NCI-H82 (cell line): ENCODE measurements around the gene CABP1.
A peak's percentile ranks its signal among the peaks of the same experiment; 100 is the strongest.

Experiments
- DNase-seq: peaks from one replicate; lab custom pipeline; 2025; lab: John Stamatoyannopoulos, UW

CABP1 gene

DNA sequence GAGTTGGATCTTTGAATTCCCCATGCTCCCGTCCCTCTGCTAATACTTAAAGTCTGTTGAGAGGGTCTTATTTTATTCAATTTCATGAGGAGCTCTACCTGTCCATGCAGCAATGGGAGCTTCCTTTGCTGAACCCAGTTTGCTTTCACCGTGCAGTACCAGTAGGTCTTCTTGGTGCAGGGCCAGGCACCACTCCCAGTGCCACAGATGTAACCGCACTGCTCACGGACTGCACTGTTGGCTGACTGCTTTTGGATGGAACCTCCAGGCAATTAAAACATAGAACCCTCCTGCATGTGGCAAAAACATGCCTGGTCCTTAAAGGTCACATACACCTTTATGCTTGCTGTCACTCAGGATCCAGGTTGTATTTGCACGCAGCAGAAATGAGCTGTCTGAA is 9.3 kb upstream of the CABP1 start:
- no peak for DNase-seq

DNA sequence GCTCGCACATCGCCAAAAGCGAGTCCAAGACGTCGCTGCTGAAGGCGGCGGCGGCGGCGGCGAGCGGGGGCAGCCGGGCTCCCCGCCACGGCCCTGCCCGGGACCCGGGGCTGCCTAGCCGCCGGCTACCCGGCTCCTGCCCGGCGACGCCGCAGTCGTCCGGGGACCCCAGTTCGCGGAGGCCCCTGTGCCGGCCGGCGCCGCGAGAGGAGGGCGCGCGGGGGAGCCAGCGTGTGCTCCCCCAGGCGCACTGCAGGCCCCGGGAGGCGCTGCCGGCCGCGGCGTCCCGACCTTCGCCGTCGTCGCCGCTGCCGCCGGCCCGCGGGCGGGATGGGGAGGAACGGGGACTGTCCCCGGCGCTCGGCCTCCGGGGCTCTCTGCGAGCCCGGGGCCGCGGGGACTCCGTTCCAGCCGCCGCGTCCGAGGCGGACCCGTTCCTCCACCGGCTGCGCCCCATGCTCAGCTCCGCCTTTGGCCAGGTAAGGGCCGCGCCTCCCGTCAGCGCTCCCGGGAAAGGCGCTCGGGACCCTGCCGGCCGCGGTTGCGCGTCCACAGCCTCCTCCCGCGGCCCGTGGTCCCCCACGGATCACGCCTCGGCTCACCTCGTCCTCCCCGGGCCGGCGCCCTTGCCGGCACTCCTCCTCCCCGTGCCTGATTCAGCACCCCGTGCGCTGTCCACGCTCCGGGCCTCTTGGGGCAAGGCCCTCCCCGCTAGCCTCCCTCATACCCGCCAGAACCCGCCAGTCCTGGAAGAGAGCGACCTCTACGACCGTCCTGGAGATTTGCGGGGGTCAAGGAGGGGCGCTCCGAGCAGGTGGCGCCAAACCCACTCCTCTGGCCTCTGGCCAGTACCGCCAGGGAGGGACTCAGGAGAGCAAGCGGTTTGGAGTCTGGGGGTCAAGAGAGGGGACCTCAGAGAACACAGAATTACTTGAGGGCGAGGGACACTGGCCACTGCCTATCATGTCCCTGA is 721 bp downstream of the CABP1 start:
- DNase-seq, result peak; percentile 27

DNA sequence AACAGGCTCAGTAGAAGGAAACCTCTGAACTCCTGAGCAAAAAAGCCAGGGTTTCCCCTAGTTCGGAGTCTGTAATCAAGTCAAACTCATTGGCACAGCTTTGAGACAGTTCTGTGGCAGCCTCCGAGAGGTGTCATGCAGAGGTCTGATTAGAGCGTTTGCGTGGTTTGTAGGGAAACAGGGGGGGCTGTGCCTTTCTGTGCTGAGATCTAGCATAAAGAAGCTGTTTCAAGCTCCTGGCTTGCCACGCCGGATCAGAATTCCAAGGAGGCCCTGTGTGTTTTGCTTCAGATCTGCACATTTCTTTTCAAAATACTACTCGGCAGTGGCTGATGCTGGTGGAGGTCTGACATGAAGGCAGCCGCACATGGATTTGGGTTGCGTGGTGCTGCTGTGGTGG is 1.7 kb downstream of the CABP1 start:
- DNase-seq, result no peak

DNA sequence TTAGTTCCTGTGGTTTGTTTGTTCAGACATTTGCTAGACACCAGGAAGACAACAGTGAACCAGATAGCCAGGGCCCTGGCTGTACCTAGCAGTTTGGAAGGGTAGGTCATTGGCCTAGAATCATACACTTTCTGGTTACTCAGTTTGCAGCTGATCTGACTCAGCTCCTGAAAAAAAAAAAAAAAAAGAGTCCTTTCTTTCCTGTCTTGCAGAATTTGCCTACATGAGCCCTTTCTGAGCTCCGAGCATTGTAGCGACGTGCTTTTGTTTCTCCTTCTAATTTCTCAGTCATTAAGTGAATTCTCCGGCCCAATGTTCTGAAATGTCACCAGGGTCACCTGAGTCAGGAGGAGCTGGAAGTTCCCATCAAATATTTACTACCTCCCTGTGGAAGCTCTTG is 2.4 kb downstream of the CABP1 start:
- DNase-seq, result no peak

DNA sequence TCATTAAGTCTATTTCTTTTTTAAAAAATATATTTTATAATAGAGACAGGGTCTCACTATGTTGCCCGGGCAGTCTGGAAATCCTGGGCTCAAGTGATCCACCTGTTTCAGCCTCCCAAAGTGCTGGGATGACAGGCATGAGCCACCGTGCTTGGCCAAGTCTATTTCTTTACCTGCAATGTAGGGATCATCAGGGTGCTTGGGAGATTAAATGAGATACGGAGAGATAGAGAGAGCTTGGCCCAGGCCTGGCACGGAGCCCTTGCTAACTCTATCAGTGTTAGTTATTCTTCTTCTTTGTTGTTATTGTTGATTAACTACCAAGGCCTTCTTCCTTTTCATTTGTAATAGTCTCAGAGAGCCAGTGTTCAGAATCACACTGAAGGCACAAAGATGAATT is 3.1 kb downstream of the CABP1 start:
- no peak for DNase-seq

DNA sequence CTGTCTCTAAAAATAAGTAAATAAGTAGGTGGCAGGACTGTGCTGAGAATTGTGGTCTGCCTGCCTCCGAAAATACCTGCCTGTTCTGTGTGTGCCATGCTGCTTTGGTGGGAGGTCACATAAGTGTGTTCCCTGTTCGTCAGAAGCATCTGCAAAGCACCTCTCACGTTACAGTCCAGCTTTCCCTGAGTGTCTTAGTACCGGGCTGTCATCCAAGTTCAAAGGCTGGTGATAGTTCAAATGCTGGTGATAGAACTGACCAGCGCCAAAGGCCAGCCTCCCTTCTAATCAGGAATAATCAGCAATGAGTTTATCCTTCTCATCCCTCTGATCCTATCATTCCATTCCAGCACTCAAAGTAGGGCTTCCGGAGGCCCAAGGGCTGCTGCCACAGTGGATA is 5.6 kb downstream of the CABP1 start:
- no peak for DNase-seq

DNA sequence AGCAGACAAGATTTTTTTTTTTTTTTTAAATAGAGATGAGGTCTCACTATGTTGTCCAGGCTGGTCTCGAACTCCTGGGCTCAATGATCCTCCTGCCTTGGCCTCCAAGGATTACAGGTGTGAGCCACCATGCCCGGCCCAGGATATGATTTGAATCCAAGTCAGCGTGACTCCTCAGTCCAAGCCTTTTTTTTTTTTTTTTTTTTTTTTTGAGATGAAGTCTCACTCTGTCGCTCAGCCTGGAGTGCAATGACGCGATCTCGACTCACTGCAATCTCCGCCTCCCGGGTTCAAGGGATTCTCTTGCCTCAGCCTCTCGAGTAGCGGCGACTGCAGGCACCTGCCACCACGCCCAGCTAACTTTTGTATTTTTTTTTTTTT is 6.9 kb downstream of the CABP1 start:
- DNase-seq, result no peak

DNA sequence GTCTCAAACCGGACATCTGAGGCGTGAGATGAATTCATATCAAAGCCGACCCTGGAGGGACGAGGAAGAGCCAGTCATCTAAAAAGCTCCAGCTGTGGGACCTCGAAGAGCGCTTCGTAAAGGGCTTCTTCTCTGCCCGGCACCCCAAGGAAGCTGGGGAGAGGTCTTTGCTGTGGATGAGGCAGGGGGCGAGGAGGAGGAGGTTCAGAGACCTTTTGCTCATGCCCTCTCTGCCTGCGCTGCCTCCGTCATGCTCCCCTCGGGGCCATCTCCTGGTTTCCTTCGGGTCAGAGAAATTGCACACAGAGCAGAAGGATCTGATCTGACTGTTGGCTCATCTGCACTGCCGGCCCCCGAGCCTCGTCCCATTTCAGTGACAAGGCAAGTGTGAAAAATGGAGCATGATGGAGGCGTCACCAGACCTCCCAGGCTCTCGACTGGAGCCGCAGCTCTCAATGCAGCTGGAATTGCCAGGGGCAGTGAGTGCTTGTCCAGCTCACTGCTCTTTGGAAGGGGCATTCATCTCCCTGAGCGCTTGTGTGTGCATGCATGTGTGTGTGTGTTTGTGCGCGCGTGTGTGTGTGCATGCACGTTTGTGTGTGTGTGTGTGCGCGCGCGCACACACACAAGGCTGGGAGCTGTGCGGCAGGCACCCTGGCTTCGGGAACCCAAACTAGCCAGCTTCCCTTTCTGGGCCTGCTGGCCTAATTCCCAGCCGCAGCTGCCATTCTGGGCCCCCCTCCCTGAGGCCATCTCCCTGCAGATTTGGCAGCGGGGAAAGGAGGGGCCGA is 9.2 kb downstream of the CABP1 start:
- DNase-seq, result peak; percentile 94

DNA sequence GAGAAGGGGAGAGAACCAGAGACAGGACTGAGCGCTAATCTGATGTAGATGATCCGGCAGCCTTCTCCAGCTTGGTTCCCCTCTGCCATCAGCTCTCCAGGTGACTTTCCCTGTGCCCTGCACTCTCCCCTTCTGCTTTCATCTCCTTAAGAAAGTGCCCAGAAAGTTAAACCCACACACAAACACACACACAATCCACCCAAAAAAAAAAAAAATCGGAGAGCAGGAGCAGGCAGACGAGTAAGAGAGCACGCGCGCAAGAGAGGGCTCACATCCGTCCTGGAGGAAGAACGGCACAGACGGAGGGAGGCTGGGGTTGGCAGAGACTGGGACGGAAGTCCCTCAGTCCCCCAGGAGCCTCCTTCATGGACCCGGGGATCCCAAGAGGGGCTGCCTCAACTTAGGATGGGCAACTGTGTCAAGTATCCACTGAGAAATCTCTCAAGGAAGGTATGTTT is 9.8 kb downstream of the CABP1 start:
- DNase-seq, result peak; percentile 46

DNA sequence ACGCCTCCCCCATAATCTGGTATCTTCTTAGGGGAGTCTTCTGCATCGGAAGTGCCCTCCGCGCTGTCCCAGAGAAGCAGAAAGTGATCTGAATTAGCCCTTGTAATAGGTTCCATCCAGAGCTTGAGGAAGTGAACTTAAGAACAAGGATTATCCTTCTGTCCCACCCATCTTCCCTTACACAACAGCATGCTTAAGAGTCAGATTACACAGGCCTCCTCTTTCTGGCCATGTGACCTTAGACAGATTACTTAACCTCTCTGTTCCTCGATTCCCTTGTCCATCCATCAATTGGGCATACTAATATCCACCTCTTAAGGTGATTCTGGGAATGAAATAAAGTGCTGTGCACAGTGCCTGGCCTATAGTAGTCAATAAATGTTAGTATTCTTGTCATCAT is 11.4 kb downstream of the CABP1 start:
- DNase-seq, result peak; percentile 85

DNA sequence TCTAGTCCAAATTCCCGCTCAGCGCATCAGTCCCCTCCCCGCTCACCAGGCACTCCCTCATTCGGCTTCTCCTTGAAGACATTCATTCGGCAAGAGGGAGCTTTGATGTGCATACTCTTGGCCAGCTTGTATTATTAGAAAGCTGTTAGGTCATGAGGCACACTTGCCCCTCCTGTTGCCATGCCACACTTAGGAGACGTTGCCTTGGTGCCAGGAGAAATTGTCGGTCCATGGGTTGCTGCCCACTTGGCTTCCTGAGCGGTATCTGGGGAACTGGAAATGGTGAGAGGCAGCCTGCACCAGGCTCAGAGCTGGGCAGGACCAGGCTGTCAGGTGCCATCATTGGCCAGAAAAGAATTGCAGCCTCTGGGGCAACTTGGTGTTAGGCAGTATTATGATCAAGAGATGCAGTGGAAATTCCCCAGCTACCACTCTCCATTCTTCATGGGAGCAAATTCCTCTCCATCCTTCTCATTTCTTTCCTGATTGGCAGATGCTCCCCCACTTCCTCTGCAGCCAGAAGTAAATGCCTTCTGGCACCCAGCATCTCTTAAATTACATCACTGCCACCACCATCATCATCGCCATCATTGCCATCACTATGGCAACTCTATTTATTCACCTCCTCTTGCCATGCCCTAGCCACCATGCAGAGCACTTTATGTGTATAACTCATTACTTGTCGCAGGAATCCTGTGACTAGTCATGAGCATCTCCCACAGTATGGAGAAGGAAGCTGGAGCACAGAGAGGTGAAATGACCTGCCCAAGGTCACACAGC is 12.4 kb downstream of the CABP1 start:
- DNase-seq, result no peak

DNA sequence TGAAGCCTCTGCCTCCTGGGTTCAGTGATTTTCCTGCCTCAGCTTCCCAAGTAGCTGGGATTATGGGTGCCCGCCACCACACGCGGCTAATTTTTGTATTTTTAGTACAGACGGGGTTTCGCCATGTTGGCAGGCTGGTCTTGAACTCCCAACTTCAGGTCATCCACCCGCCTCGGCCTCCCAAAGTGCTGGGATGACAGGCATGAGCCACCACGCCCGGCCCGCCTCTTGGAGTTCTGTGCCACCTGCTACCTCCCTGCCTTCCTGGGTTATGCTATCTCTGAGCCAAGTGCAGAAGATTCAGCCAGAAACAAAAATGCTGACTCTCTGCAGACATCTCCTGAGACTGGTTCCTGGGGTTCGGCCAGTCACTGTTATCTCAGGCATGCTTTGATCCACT is 13.2 kb downstream of the CABP1 start:
- no peak for DNase-seq

DNA sequence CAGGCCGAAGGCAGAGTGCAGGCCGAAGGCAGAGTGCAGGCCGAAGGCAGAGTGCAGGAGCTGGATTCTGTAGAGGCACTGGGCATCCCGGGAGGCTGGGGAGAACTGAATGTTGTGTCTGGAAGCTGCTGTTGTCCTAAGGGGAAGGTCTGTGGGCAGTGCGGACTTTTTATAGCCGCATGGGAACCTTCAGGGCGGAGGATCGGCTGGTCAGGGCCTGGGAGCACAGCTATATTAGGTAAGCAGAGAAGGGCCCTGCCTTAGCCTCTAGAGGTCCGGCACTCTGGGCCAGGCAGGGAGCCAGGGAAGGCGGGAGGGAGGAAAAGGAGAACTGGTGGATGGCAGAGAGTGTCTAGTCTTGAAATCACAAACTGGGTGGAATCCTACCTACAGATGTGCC is 14.2 kb downstream of the CABP1 start:
- DNase-seq, result no peak

DNA sequence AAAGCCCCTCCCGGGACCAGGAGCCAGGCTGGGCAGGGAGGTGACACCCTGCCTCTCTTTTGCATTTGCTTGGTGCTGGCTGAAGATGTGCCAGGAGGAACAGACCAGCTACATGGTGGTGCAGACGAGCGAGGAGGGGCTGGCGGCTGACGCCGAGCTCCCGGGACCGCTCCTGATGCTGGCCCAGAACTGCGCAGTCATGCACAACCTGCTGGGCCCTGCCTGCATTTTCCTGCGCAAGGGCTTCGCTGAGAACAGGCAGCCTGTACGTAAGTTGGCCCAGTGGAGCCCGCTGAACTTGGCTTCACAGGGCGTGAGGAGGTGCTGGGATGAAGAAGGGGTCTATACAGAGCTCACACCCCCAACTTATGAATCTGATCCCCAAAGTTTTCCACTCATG is 15.6 kb downstream of the CABP1 start:
- DNase-seq, result no peak

DNA sequence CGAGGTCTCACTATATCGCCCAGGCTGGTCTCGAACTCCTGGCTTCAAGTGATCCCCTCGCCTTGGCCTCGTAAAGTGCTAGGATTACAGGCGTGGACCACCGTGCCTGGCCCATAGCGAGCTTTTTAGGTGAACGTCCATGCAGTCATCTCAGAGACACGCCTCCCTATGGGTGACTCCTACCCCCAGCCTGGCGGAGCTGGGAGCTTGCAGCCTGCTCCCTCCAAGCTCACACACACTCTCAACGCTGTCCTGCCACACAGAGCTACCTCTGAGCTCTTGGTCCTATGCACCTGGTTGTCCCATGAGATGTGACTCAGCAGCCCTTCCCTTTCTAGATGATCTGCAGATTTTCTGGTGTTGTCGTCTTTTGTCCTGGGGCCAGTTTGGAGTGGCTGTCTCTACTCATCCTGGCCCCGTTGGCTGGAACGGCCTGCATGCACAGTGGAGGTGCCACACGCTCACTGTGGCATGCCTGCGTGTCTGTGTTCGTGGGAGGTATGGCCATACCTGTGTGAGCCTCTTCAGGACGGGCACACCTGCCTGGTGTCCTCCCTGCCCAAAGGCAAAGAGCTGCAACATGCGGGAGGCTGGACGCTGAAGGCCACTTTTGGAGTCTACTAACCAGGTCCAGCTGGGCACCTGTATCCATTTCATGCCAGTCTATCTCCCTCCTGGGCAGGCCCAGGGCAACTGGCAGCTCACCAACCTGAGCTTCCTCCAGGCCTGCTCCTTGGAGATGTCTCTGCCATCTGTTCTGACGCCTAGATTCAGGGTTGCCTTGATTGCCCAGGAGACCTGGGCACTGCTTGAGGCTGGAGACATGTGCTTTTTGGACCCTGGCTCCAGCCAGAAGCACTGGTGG is 18.1 kb downstream of the CABP1 start:
- no peak for DNase-seq

DNA sequence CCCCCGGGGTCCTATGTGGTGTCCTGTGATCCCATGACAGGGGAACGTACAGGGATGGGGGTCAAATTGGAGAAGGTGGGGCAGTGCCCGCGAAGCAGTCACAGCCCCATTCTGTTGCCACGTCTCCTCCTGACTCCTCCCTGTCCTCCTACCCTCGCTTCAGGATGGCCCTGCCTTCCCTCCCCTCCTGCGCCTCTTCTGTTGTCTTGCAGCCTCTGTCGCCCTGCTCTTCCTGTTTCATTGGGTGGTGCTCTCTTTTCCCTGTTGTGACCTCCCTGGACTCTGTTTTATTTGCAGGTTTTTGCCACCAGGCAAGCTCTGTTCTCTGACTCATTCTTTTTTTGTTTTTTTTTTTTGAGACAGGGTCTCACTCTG is 18.7 kb downstream of the CABP1 start:
- DNase-seq, result no peak

DNA sequence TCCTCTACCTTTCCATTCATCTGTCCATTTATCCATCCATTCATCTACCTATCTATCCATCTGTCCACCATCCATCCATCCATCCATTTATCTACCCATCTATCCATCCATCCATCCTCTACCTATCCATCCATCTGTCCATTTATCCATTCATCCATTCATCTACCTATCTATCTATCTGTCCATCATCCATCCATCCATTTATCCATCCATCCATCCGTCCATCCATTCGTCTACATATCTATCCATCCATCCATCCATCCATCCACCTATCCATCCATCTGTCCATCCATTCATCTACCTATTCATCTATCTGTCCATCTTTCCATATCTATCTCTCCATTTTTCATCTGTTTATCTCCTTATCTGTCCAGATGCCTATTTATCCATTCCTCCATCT is 21.0 kb downstream of the CABP1 start:
- DNase-seq, result no peak

DNA sequence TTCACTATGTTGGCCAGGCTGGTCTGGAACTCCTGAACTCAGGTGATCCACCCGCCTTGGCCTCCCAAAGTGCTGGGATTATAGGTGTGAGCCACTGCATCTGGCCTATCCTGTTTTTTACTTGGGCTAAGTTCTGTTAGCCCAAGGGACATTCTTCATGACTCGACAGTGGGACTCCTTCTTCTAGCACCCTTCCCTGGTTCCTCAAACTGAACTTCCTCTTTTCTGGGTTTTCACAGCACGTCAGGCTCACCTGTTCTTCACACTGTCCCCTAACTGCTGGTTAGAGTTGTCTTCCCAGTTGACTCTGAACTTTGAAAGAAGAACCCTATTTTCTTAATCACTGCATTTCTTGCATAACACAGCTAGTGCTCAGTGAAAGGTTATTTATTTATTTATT is 22.5 kb downstream of the CABP1 start:
- DNase-seq, result no peak

DNA sequence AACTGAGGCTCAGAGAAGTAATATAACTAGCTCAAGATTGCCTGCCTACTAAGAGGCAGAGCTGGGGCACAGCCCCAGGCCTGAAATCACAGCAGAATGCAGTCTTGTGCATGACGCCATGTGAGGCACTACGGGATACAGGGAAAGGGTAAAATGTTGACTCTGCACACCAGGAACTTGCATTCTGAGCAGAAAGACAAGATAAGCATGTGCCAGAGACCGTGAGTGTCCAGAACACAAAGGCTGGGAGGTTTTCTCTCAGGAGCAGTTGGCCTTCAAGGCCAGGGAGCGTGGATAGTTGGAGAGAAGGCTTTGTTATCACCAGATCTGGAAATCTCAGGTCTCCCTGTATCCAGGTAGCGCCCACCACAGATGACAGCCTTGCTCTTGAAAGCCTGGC is 23.3 kb downstream of the CABP1 start:
- DNase-seq, result no peak

DNA sequence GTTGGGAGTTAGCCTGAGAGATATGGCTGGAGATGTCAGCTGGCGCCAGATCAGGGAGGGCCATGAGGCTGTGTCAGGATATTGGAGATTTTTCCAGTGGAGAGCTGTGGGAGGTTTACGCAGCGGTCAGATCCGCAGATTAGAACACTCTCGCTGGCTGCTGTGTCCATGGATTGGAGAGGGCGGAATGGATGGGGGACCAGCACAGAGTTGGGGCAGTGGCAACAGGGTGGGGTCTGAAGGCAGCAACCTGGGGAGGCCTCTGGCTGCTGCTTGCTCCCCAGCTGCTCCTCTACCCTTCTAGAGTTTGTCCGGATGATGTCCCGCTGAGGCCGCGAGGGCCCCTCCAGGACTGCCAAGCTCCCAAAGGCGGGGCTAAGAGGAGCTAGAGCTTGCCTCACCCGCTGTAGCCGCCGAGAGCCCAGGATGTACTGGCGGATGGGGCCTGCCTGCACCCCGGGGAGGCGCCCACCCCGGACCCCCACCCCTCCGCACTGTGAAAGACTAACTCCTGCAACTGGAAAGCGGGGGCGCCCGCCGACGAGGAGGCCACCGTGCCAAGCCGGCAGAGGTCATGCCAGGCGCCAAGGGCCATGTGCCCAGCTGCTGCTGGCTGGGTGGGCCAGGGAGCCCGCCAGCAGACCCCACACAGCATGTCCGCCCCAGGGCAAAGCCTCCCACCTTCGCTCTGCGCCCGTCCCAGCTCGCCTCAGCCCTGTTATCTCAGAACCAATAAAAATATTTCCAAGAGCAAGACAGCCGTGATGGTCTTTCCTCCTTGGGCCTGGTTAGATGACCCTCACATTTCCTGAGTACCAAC is 26.4 kb downstream of the CABP1 start:
- DNase-seq, result peak; percentile 45
